Activated effector memory CD4-positive, alpha-beta T cell treated with anti-CD3 and anti-CD28 coated beads, Interleukin-2, amount 50 U/mL, for 16 hours (primary cell): ENCODE data around the gene SORCS3.

Source experiments
- DNase-seq: peaks from one replicate; pipeline ENCODE4 v3.0.0-alpha.2; 2020

The SORCS3 gene

DNA sequence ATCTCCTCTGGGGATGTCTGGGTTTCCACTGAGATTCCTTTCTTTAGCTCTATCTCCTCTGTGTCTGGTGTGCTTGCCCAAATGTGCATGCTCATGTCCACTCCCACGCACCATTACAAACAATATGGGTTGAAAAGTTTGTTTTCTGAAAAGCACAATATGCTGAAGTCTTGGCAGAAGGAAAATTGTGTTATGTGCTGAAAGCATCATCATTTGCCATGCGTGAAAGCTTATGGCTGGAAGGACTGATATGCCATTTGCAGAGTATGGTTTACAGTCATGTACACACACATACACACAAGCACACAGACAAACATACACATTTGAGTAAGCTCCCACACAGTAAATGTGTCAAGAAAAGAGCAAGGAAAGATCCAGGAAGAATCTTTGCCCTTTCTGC lies 231.6 kb downstream of the SORCS3 start:
- DNase-seq, result no peak

DNA sequence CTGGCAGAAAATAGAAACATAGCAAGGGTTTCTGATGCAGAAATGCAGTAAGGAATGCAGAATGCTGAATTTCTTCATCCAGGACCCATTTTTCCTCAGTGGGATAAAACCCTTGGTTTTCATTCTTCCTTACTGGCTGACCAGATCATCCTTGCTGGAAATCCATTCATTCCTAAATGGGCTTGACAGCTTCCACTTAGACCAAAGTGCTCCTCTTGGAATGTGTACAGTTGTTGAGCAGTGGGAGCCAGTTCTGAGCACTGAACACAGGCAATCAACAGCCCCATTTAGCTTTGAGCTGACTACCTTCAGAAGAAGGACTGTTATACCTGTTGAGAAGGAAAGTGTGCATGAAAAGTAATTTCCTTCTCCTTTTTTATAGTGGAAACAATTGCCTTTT lies 232.1 kb downstream of the SORCS3 start:
- DNase-seq, result no peak

DNA sequence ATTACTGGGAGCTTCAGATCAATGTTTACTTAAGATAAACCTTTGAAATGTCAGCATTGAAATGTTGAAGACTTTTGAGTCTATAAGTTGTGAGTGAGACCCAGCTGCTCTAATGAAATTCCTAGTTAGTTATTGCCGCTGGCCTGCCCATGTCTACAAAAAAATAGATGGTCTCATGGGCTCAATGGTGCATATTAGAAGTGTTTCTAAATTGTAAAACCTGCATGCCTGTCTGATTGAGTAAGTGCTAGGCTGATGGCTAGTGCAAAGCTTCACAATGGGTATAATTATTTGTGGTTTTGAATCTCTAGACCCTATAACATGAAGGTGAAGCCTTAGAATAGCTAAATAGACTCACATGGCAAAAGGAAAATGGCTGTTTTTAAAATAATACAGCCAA lies 234.5 kb downstream of the SORCS3 start:
- DNase-seq, result no peak

DNA sequence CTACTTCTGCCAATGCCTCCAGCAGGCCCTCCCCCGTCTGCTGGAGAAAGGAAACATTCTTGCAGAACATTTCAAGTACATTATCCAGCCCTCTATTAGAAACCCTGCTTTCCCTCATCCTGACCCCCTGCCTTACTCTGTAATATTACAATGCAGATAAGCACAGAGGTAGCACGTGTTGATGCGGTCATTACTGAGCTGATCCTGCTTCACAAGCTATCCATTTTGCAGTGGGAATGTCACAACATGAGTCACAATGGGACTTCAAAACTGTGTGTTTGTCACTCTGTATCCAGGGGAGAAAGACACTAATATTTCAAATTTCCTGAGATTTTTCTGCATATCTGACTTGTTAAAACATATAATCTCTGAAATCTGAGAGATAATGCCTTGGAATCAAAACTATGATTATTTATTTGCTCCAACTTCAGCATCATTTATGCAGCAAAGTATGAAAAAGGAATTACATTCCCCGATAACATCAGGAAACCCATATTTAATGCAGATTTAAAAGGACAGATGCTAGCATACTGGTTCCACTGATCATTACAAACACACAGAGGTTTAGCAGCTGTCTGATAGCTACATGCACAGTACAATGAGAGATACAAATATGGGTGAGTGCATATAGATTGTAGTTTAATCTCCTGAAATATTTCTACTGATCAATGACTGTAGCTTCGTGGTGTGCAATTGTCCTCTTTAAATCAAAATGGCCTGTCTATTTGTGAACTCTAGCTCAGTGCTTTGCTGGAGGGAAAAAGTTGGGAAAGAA lies 239.7 kb downstream of the SORCS3 start:
- DNase-seq, result no peak

DNA sequence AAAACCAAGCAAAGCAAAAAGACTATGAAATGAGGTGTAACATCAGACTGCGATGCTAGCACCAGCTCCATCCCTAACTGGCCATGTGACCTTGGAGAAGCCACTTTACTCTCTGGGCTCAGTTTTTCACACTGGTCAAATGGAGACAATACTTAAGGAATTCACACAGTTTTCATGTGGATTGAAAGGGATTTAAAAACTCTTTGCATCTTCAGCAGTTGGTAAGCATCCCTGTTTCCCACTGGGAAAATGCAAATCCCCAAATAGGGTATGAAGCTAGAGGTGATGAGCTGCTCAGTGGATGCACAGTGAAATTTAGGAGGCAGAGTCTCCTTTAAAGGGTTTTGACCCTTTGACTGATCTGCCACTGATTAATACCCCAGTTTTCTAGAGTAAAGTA lies 240.7 kb downstream of the SORCS3 start:
- no peak for DNase-seq

DNA sequence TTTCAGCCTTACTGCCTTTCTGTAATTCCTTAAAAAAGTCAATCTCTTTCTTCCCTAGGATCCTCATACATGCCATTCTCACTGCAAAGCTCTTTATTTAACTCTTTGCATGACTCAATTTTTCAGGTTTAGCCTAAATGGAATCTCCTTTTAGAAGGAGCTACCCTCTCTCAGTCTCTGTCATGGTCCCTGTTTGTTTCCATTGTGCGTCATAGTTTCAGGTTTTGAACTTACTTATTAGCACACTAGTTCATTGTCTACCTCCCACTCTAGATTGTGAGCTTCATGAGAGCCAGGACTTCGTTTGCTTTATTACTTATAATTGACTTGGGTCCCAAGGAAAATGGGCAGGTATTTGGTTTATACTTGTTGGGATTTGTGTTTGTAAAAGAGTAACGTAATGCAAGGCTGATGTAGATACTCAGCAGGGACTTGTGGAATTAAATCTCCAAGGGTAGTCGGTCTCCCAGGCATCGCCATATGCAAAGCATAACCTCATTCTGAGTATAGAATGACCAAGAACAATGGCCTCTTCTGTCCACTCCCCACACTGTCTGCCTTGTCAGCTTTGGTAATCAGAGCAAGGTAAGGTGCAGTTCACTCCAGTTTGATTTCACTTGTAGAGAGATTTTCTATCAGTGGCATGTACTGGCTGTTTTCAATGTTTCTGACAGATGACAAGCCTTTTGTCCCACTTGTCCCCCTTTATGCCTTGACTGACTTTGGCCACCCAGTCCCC lies 252.0 kb downstream of the SORCS3 start:
- no peak for DNase-seq

DNA sequence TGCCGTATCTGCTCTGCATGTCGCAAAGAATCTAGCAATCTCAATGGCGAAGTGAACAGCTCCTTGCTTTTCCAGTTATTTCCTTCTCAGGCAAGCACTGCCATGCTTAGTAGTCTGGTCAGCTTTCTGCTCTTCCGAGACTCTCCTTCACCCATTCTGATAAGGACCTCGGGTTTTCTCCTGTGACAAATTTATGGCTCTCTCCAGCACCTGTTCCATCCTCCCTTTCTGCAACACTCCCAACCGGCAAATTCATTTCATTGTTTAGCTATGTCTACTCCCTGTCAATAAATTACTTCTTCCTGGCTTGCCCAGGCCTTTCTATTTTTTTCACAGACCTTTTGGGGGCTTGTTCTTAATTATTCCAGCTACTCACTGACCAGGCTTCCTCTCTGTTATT lies 252.6 kb downstream of the SORCS3 start:
- DNase-seq, result no peak

DNA sequence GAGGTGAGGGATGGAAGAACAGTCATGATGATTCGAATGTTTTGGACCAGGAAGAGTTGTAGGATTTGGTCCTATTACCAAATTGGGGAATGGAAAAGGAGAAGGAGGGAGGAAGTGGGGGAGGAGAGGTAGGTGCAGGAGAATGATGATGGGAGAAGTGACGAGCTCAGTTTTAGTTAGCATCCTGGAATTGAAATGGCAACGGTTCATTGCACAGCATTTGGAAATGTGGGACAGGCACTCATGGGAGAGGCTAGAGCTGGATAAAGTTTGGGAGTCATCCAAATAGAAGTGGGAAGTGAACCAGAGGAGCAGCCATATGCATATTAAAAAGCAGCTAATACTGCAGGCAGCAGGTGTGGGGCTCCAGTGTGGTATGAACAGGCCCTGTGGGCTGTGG lies 253.6 kb downstream of the SORCS3 start:
- no peak for DNase-seq

DNA sequence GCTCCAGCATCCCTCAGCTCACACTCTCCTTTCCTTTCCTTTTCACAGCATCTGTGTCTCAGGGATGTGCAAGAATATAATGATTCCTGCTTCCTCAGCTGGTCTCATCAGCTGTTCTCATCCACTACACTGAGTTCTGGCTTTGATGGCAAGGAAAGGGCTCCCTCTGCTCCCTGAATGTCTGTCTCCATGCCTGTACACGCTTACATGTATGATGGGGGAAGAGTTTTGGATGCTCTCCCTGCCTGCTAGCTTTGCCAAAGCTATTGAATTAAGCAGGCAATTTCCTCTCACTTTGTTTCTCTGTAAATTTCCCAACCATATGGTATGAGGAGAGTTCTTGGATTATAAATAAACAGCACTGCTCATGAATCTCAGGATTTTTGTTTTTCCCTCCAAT lies 254.5 kb downstream of the SORCS3 start:
- DNase-seq, result no peak

DNA sequence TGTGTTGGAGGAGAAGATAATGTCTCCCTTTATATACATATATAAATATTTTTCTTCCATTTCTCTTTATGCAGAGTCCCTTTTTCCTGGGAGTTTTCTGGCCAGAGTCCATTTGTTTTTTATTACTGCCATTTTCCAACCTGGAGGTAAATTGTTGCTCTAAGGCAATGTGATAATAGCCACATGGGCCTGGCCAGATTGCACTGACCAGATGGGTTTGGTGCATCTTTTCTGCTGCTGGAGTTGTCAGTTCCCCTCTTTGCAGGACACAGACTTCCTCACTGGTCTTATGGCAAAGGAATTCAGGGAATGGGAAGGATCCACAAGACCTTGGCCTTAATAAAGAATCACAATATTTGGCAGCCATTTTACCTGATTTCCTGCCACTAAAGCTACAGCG lies 254.9 kb downstream of the SORCS3 start:
- DNase-seq, result no peak

DNA sequence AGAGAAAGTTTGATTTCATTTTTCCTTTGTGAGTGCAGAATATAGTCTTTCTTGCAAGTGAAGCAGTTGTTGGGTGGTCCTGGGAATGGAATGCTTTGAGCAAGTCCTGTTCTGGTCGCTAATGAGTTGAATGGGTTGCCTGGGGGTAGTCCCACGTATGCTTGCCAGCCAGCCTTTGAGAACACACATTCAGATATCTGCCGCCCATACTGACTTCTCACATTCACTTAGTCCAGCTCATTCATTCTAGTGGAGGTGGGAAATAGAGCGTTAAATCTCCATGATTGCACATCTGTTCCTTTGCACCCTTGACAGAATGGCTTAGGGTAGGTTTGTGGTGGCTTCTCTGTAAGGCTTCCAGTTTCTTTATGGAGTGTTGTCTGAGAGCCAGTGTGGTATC lies 256.6 kb downstream of the SORCS3 start:
- DNase-seq, result no peak

DNA sequence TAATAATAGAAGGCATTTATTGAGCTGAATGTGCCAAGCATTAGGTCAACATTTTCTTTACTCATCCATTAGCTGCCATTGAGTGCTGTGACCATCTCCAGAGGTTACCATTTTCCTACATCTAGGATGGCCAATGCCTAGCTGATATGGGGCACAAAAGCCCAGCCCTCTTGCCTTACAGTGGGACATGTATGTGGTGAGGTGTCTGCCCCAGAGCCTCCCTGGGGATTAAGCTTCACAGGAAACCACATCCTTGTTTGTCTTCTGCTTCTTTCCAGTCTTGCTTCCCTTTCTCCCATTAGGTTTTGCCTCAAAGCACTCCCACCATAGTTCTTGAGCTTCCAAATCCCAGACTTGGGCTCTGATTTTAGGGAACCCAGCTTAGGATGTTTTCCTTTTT lies 258.7 kb downstream of the SORCS3 start:
- DNase-seq, result no peak

DNA sequence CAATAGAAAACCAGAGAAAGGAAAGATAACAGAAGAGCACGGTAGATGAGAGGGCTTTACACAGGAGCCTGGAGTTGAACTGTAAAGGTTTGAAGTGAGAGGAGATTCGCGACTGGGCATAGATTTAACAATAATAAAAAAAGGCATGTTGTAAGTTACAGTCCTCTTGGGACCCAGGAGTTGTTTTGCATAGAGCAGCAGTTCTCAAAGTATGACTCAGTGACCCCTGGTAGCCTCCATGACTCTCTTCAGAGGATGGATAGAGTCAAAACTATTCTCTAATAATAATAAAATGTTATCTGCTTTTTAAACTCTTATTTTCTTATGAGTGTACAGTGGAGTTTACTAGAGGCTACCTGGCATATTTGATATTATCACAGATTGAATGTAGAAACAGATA lies 262.3 kb downstream of the SORCS3 start:
- DNase-seq, result no peak

DNA sequence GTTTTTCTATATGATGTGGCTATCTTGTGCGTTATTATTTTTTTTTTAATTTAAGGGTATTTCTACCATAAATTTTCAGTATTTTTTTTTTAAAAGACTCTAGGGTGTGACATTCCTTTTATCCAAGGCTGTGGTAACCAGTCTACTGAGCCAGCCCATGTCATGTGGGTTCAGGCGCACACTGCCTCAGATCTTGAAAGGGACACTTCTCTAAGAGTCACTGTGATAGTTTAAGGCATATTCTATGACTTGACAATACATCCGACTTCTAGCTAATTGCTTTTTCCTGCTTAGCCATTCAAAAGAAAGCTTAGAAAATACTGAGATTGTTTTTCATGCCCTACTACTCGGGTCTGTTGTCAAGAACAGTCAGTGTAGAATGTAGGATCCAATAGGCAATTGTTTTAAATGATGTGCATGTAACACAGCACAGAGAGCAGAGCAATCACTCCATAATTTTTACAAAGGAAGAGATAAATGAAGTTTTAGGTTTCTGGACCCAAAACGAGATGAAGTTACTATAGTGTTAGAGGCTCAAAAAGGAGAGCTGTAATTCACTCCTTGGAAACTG lies 263.7 kb downstream of the SORCS3 start:
- DNase-seq, result no peak

DNA sequence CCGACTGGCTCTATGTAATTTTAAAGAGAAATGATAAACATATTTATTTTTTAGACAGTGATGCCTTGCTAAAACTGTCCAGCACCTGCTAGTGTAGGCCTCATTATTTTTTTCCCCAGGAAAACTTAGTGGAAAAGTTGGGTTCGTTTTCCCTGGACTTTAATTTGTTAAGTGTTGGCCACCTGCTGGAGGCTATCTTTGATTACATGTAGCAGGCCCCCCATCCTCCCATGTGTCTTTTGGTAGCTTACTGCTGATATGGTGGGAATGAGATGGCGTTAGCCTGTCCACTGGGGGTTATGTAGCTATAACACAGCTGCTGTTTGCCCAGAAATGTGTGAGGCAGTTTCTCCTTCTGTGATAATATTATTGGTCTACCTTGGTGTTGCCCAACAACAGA lies 265.0 kb downstream of the SORCS3 start:
- no peak for DNase-seq

DNA sequence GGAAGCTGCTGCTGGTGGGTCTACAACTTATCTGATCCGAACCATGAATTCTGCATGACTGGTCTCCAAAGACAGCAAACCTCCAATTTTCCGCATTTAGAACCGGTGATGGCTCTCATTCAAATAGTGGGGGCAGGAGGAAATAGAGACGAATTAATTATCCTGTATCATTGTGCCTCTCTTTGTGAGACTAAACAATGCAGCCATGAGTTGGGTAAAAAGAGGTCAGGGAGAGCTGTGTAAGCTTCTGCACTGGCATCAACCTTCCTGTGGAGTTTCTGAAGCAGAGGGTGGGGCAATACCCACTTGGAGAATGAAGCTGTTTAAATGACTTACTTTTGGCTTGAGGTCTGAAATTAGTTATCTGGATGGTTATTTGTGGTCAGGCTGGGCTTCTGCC lies 266.4 kb downstream of the SORCS3 start:
- no peak for DNase-seq

DNA sequence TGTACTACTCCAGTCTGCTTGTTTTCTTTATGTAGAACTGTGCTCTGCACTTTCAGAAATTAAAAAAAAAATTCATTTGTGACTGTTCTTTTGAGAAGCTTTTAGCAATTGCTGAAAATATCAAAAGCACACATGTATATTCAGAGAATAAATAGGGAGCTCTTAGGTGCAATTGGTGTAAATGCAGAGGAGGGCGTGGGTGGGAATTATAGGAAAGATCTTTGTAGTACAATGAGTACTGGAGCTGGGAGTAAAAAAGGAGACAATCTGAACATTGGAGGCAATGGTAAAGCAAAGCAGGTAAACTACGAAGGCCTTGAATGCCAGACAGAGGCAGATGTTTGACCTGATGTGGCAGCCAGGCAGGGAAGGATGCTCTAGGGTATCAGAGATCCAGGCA lies 267.5 kb downstream of the SORCS3 start:
- DNase-seq, result no peak

DNA sequence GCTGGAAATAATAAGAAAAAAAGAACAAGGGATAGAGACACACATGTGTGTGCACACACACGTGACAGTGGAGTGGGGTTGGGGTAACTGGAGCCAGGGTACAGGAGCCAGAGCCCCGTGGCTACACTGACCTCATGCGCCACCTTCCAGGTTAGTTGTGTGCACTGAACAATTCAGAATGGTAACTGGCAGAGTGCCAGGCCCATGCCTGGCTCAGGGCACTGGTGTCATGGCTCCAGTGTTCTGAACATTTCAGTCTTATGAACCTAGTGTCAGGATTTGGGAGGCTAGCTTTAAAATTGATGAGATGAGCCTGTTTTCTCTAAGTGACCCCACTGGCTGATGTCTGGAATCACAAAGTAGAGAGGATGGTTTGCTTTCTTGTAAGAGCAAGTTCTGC lies 269.6 kb downstream of the SORCS3 start:
- no peak for DNase-seq

DNA sequence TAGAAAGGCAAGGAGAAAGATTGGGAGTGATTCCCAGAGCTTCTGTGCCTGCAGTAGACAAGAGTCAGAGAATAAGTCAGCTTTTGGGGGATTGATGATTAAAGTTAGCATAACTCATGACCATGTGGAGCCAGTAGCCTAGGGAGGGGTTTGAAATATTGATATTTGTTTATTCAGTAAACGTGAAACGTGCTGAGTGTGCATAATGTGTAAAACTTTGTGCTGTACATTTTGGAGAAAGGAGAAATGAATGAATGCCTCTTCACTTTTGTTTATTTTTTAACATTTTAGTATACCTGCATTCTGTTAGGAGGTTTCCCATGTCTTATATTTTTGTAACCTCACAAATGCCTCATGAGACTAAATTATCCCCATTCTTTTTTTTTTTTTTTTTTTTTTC lies 272.3 kb downstream of the SORCS3 start:
- DNase-seq, result no peak

DNA sequence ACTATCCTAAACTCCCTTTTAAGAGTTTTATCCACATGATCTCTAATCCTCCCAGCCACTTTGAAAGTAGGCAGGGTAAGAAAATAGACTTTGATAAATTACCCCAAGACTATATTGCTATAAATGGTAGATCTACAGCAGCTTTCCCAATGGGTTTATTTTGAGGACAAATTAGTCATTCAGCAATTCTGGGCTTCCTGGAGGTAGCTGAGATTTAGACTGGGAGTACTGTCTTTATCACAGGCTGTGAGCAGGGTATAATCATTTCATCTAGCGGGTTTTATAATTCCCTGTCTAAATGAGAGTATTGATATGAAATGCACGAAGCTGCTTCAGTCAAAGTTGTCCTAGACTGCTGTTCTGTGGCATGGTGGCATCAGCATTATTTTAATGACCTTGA lies 279.4 kb downstream of the SORCS3 start:
- DNase-seq, result no peak

DNA sequence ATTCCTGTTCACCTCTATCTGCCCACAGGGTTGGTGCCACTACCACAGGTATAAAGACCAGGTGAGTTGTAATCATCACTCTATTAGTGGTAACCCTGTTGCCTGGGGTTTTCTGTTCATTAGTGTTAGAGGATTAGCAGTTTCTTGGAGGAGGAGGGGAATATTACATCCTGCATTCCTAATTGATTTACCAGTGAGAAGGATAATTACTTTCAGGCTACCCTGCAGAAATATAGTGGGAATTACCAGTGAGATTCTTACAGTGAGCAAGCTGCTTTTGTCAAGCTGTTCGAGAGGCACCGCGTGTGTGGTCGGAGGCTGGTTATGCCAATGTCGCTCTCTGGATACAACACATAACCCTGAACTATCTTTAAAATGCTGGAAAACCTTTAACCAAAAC lies 280.7 kb downstream of the SORCS3 start:
- no peak for DNase-seq

DNA sequence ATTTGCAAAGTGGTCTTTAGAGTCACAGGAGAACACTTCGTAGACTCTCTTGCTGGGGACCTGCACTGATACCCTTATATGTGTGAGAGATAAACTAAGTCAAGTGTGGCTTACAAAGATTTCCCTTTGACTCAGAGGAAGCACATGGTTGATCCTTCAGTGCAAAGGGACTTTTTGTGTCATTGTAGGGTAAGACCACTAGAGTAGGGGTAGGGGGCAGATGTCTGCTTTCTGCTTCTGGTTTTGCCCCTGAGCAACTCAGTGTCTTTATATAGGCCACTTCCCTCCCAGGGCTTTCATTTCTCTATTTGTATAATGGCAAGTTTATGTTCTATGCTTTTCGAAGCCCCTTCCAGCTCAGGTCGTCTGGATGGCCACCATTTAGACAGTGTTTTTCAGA lies 281.7 kb downstream of the SORCS3 start:
- no peak for DNase-seq

DNA sequence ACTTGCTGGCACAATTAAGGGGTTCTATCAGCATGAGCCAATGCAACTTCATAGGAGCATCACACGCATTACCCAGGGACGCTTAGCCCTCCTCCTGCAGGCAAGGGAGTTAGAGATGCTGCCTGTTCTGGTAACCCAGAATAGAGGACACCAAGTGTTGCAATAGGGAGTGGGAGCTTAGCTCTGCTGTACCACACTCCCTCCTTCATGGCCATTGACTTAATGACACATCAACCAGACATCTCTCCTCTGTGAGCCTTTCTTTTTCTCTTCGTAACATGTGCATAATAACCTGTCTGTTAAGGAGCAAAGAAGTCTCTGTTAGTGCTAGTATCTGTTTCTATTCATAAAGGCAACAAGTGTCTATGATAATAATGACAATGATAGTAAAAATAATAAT lies 282.4 kb downstream of the SORCS3 start:
- no peak for DNase-seq

DNA sequence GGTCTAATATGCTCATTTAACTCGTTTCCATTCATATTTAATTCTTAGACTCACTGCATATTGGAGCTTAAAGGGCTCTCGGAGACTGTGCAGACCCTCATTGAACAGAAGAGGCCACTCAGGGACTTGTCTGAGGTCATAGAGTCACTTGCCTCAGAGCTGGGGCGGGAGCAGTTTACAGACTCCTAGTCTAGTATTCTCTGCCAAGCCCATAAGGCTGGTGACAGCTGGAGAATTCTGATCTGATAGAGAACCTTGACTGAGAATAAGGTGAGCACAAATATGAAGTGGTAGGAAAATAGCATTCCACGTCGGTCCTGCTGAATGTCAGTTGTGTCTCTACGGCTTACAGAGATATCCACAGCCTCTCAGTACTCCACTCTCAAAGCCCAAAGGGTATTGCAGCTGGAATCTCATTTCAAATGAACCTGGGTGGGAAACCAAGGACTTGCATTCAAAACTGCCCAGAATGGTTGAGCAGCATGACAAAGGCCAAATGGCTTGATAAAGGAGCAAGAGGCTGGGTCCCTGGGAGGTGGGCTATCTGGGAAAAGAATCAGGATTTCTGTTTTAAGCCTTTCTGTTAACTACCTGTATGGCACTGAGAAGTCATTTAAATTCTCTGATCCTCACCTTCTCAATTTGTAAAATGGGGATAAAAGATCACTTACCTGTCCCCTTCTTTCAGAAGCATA lies 283.2 kb downstream of the SORCS3 start:
- DNase-seq, result no peak
